ENCODE measurements around the gene PARP1. TPM values are rescaled to one million over a fixed set of nuclear protein-coding genes. Genes with fewer than 3 reads are reported as not detected.

PARP1 gene
- total RNA-seq, 3 donors from 2014 or later = 209 to 218 (median 213) TPM

GRCh38 chr1:226366290-226366689 lies 41.6 kb downstream of the PARP1 start:
- Mint-ChIP-seq H3K36me3 (ENCODE audit: insufficient read depth) (peaks cover 45% of the 10 kb centered on the region), H3K4me3 (no peak overlapping the region), H3K27me3 (ENCODE audit: low read depth) (no peaks in the 10 kb centered on the region), H3K4me1 (ENCODE audit: low read depth) (no peaks in the 10 kb centered on the region), H3K9me3 (no peaks in the 10 kb centered on the region)
- no peak for ATAC-seq
- no peak for DNase-seq

- no peaks in the 10 kb centered on the region for H3K27me3 Mint-ChIP-seq (ENCODE audit: low read depth)
- no peaks in the 10 kb centered on the region for H3K4me1 Mint-ChIP-seq (ENCODE audit: low read depth)
- DNase-seq (no peak), ATAC-seq (no peak)
- H3K36me3 Mint-ChIP-seq (ENCODE audit: insufficient read depth) = peaks cover 44% of the 10 kb centered on the region
- no peak overlapping the region for H3K4me3 Mint-ChIP-seq
- H3K9me3 Mint-ChIP-seq = no peaks in the 10 kb centered on the region
These were observed 42.1 kb downstream of the PARP1 start for GRCh38 chr1:226365831-226366231.

DNA sequence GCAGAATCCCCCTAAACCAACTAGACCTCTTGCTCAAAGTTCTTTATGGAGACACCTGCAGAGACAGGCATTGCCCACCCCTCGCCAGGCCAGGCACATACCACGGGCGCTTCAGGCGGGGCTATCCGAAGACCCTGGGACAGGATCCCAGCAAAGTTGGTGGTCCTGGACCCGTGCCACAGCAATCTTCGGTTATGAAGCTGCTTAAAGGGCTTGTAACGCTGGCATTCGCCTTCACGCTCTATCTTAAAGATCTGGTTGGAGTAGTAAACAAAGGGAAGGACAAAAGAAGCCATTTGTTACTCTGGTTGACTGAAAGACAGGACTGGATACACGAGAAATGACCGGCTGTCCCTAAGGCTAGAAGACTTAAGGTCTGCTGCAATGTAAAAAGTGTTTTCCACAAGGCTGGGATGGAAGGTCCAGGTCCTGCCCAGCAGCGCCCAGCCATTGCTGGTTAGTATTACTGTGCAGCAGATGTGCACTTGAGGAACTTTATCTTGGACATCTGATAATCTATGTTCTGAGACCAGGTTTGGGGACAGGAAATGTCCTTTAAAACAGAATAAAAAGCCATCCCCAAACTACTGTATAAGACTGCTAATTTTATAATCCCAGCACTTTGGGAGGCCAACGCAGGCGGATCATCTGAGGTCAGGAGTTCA lies 42.9 kb downstream of the PARP1 start:
- ATAC-seq = no peak
- H3K27me3 Mint-ChIP-seq (ENCODE audit: low read depth) = no peaks in the 10 kb centered on the region
- H3K36me3 Mint-ChIP-seq (ENCODE audit: insufficient read depth) = peaks cover 45% of the 10 kb centered on the region
- no peak overlapping the region for H3K4me3 Mint-ChIP-seq
- no peak for DNase-seq
- no peaks in the 10 kb centered on the region for H3K9me3 Mint-ChIP-seq
- H3K4me1 Mint-ChIP-seq (ENCODE audit: low read depth) = no peaks in the 10 kb centered on the region

GRCh38 chr1:226364514-226364899 lies 43.4 kb downstream of the PARP1 start:
- no peaks in the 10 kb centered on the region for H3K27me3 Mint-ChIP-seq (ENCODE audit: low read depth)
- ATAC-seq (no peak), DNase-seq (no peak)
- H3K4me1 Mint-ChIP-seq (ENCODE audit: low read depth) = no peaks in the 10 kb centered on the region
- no peaks in the 10 kb centered on the region for H3K9me3 Mint-ChIP-seq
- no peak overlapping the region for H3K4me3 Mint-ChIP-seq
- peaks cover 46% of the 10 kb centered on the region for H3K36me3 Mint-ChIP-seq (ENCODE audit: insufficient read depth)

DNA sequence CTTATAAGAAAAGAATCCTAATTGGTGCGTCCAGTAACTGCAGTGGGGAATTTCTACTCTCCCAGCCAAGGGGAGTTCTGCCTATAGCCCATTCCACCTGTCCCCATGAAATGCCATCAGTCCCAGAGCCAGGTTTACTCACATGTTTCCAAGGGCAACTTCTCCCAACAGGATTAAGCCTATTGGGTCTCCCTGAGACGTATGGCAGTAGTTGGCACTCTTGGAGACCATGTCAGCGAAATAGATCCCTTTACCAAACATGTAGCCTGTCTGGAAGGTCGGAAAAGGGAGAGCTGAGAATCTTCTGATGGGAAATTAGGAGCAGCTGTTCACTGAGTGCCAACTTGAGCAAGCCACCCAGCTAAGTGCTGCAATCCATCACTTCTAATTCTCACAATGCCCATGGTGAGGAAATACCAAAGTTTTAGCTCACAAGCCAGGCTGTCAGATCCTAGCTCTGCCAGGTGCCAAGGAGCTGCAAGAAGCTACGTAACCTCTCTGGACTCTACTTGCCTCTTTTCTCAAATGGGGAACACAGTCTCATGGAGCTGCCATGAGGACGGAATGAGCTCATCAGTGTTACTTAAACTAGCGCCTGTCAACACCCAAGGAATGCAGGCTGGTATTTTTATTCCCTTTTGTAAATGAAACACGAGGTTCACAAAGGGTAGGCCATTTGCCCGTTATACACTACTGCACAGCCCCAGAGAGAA lies 43.9 kb downstream of the PARP1 start:
- H3K36me3 Mint-ChIP-seq (ENCODE audit: insufficient read depth) = peaks cover 50% of the 10 kb centered on the region
- DNase-seq (no peak), ATAC-seq (no peak)
- H3K9me3 Mint-ChIP-seq = no peaks in the 10 kb centered on the region
- no peaks in the 10 kb centered on the region for H3K4me1 Mint-ChIP-seq (ENCODE audit: low read depth)
- no peak overlapping the region for H3K4me3 Mint-ChIP-seq
- no peaks in the 10 kb centered on the region for H3K27me3 Mint-ChIP-seq (ENCODE audit: low read depth)

- peaks cover 52% of the 10 kb centered on the region for H3K36me3 Mint-ChIP-seq (ENCODE audit: insufficient read depth)
- DNase-seq (no peak), ATAC-seq (no peak)
- H3K4me3 Mint-ChIP-seq = no peak overlapping the region
- no peaks in the 10 kb centered on the region for H3K27me3 Mint-ChIP-seq (ENCODE audit: low read depth)
- H3K9me3 Mint-ChIP-seq = no peaks in the 10 kb centered on the region
- no peaks in the 10 kb centered on the region for H3K4me1 Mint-ChIP-seq (ENCODE audit: low read depth)
These were observed 44.9 kb downstream of the PARP1 start for GRCh38 chr1:226362891-226363447.

- Mint-ChIP-seq H3K27me3 (ENCODE audit: low read depth) (no peaks in the 10 kb centered on the region), H3K4me1 (ENCODE audit: low read depth) (no peaks in the 10 kb centered on the region), H3K4me3 (no peak overlapping the region), H3K36me3 (ENCODE audit: insufficient read depth) (peaks cover 47% of the 10 kb centered on the region), H3K9me3 (no peaks in the 10 kb centered on the region)
- ATAC-seq (no peak), DNase-seq (no peak)
These were observed 45.5 kb downstream of the PARP1 start for GRCh38 chr1:226362361-226362760.

DNA sequence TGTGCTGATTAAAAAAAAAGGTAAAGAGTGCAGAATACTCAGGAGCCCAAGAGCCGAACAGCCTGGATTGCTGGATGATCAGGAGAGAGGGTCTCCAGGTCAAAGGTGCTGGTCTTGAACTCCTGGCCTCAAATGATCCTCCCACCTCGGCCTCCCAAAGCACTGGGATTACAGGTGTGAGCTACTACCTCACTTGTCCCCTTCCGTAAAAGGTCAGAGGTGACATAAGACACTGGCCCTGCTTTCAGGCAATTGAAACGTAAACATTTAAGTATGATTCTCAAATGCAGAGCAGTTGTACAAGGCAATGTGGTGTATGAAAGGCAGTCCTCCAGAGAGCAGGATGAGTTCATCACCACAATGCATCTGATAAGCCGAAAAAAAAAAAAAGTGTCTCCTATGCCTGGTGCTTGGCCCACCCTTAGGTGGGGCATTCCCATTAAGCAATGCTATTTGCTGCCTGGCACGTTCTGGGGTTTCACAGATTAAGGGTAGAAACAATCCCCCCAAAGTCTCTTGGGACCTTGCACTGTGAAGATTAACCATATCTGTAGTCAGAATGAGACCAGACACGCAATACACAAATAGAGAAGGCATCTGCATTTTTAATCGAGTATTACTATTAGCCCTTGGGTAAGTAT lies 47.7 kb downstream of the PARP1 start:
- H3K4me1 Mint-ChIP-seq (ENCODE audit: low read depth) = no peaks in the 10 kb centered on the region
- H3K27me3 Mint-ChIP-seq (ENCODE audit: low read depth) = no peaks in the 10 kb centered on the region
- peaks cover 37% of the 10 kb centered on the region for H3K36me3 Mint-ChIP-seq (ENCODE audit: insufficient read depth)
- DNase-seq = no peak
- no peak overlapping the region for H3K4me3 Mint-ChIP-seq
- no peak for ATAC-seq
- no peaks in the 10 kb centered on the region for H3K9me3 Mint-ChIP-seq

GRCh38 chr1:226357416-226357815 lies 50.5 kb downstream of the PARP1 start:
- no peaks in the 10 kb centered on the region for H3K4me1 Mint-ChIP-seq (ENCODE audit: low read depth)
- H3K36me3 Mint-ChIP-seq (ENCODE audit: insufficient read depth) = peaks cover 23% of the 10 kb centered on the region
- no peaks in the 10 kb centered on the region for H3K27me3 Mint-ChIP-seq (ENCODE audit: low read depth)
- H3K4me3 Mint-ChIP-seq = no peak overlapping the region
- H3K9me3 Mint-ChIP-seq = no peaks in the 10 kb centered on the region
- DNase-seq (no peak), ATAC-seq (no peak)

DNA sequence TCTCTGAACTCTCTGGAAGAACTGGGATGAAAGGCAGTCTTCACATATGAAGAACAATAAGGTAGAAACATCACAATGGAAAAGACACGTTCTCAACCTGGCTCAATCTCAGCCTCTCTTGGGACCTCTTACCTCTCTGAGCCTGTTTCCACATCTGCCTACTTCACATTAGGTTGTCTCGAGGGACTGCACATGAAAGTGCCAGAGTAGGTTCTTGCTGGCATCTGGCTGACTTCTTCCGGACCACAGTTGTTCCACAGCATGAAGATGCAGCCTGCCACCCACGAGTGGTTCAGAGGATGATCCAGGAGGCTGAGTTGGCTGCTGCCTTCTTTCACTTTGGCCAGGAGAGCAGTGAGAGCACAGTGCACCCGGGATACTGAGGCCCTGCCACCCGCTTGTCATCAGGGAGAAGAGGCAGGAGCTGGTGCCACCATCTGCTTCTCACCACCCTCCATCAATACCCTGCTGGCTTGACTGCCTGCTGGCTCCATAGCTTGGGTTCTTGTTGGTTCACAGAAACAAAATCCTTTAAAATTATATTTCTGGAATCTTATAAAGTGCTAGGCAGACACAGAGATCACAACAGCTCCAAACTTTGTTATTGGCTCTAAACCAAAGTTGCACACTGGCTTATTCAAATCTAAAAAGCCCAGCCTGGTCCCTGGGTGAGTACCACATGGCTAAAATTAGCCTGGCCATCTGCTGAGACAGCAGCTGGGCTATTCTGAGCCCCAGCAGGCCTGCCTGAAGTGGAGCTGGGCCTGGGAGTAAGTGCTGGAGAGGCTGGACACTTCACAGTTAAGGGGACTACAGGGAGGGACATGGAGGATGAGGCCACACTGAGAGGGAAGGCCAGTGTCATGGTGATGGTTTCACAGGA lies 52.0 kb downstream of the PARP1 start:
- H3K36me3 Mint-ChIP-seq (ENCODE audit: insufficient read depth) = peaks cover 14% of the 10 kb centered on the region
- H3K27me3 Mint-ChIP-seq (ENCODE audit: low read depth) = no peaks in the 10 kb centered on the region
- DNase-seq (no peak), ATAC-seq (no peak)
- no peaks in the 10 kb centered on the region for H3K9me3 Mint-ChIP-seq
- H3K4me3 Mint-ChIP-seq = no peak overlapping the region
- H3K4me1 Mint-ChIP-seq (ENCODE audit: low read depth) = no peaks in the 10 kb centered on the region

DNA sequence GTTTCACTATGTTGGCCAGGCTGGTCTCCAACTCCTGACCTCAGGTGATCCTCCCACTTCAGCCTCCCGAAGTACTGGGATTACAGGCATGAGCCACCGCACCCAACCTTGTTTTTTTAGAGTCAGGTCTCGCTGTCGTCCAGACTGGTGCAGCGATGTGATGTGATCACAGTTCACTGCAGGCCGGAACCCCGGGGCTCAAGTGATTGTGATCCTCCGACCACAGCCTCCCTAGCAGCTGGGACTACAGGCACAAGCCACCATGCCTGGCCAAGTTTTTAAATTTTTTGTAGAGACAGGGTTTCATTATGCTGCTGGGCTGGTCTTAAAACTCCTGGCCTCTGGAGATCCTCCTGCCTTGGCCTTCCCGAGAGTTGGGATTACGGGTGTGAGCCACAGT lies 52.9 kb downstream of the PARP1 start:
- DNase-seq (no peak), ATAC-seq (no peak)
- H3K9me3 Mint-ChIP-seq = no peaks in the 10 kb centered on the region
- no peaks in the 10 kb centered on the region for H3K4me1 Mint-ChIP-seq (ENCODE audit: low read depth)
- no peaks in the 10 kb centered on the region for H3K27me3 Mint-ChIP-seq (ENCODE audit: low read depth)
- H3K36me3 Mint-ChIP-seq (ENCODE audit: insufficient read depth) = peaks cover 9% of the 10 kb centered on the region
- H3K4me3 Mint-ChIP-seq = no peak overlapping the region

GRCh38 chr1:226353698-226354525 lies 54.0 kb downstream of the PARP1 start:
- peaks cover 4% of the 10 kb centered on the region for H3K36me3 Mint-ChIP-seq (ENCODE audit: insufficient read depth)
- DNase-seq = no peak
- H3K27me3 Mint-ChIP-seq (ENCODE audit: low read depth) = no peaks in the 10 kb centered on the region

DNA sequence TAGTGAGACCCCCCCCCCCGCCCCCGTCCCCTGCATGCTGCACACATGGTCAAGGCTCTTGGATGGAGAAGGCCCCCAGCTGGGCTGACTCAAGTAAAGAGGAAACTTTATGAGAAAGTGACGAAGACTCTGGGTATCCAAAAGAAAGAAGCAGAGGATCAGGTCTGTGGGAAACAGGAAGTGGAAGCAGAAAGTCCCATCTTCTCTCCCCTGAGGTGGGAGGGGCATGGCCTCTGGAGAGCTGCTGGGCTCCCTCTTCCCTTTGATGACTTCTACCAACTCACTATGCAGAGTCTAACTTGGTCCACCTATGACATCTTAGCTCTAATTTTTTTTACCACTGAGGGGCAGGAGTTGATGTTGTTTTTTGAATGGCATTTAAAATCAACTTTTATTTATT lies 56.2 kb downstream of the PARP1 start:
- no peak for DNase-seq
- no peak for ATAC-seq
- H3K4me3 Mint-ChIP-seq = no peak overlapping the region

More at GRCh38 chr1:226353698-226354525, 54.0 kb downstream of the PARP1 start:
- H3K4me3 Mint-ChIP-seq = no peak overlapping the region
- ATAC-seq = no peak
- H3K4me1 Mint-ChIP-seq (ENCODE audit: low read depth) = no peaks in the 10 kb centered on the region
- no peaks in the 10 kb centered on the region for H3K9me3 Mint-ChIP-seq

More for the DNA sequence above, 56.2 kb downstream of the PARP1 start:
- peaks cover 2% of the 10 kb centered on the region for H3K36me3 Mint-ChIP-seq (ENCODE audit: insufficient read depth)
- no peaks in the 10 kb centered on the region for H3K4me1 Mint-ChIP-seq (ENCODE audit: low read depth)
- no peaks in the 10 kb centered on the region for H3K27me3 Mint-ChIP-seq (ENCODE audit: low read depth)
- no peaks in the 10 kb centered on the region for H3K9me3 Mint-ChIP-seq

All from activated T-cell treated with anti-CD3 and anti-CD28 coated beads, Interleukin-2, amount 50 U/mL, for 4 hours (primary cell).